HepG2 (cell line): Measurements from ENCODE around the gene ANKRD40. TPM values are rescaled to one million over a fixed set of nuclear protein-coding genes. Genes with fewer than 3 reads are reported as not detected.

ENCODE experiments used
- HOXD1 ChIP-seq: sonication (generic); formaldehyde crosslinking; IDR thresholded peaks from 2 replicates; pipeline ENCODE4 v1.5.0; 2020; ENCODE audit warnings: missing genetic modification reagents
- KAT2B ChIP-seq: fragments of 150-350 bp; IDR thresholded peaks from 2 replicates; pipeline ENCODE4 v1.6.1; 2014; ENCODE audit warnings: low read depth, low read length, borderline replicate concordance
- ZNF264 ChIP-seq: sonication (generic); formaldehyde crosslinking; IDR thresholded peaks from 2 replicates; pipeline ENCODE4 v1.4.0; 2020; ENCODE audit warnings: missing genetic modification reagents
- polyA plus RNA-seq, 8 experiments: library from polyadenylated mRNA; depleted of rRNA in 3 of 8; stranded (reverse) in 7 of 8; unstranded in 1 of 8; fragments of >200 nt; fragmentation: Illumina TruSeq in 4 of 8; extraction: Trizol in 4 of 8; gene quantifications; 2 replicates each; pipeline versions ENCODE4 v1.2.1 to v1.2.3, GENCODE V29; 2011 to 2016; ENCODE audit warnings: low read depth in 4 of 8, missing spikeins in 1 of 8, mixed read lengths in 1 of 8; ENCODE audit not compliant: insufficient read depth in 1 of 8
- total RNA-seq, 5 experiments: library from RNA; depleted of rRNA; stranded (reverse); fragments of >200 nt; fragmentation: Illumina TruSeq; extraction: Trizol; gene quantifications; 2 replicates each; pipeline ENCODE4 v1.2.3, GENCODE V29; 2016; ENCODE audit warnings: low read depth in 1 of 5
- TF ChIP-seq, protein P1 (sequence below), 2 experiments: IDR thresholded peaks; 2 replicates each; pipeline ENCODE4 v1.6.1; 2011 to 2012; ENCODE audit warnings: low read length in 2 of 2, borderline replicate concordance in 1 of 2, low read depth in 1 of 2, mild to moderate bottlenecking in 1 of 2, moderate library complexity in 1 of 2
- TF ChIP-seq, protein P2 (sequence below): sonication (generic); formaldehyde crosslinking; IDR thresholded peaks from 2 replicates; pipeline ENCODE4 v1.4.0; 2020; ENCODE audit warnings: missing genetic modification reagents
- TF ChIP-seq, protein P3 (sequence below): sonication (generic); formaldehyde crosslinking; IDR thresholded peaks from 2 replicates; pipeline ENCODE4; 2020; ENCODE audit warnings: missing genetic modification reagents, mild to moderate bottlenecking, borderline replicate concordance
- TF ChIP-seq, protein P4 (sequence below): sonication (generic); formaldehyde crosslinking; IDR thresholded peaks from 2 replicates; pipeline ENCODE4 v1.5.0; 2020; ENCODE audit warnings: mild to moderate bottlenecking, missing genetic modification reagents
- TF ChIP-seq, protein P5 (sequence below): sonication (generic); formaldehyde crosslinking; IDR thresholded peaks from 2 replicates; pipeline ENCODE4 v1.4.0; 2020; ENCODE audit warnings: missing genetic modification reagents

ANKRD40 gene
- total and polyA plus RNA-seq, 2 of the 13 experiments (the other 11 are each of a cell fraction or from before 2014, with no cell fraction given), result 35.0 to 46.4 TPM

DNA sequence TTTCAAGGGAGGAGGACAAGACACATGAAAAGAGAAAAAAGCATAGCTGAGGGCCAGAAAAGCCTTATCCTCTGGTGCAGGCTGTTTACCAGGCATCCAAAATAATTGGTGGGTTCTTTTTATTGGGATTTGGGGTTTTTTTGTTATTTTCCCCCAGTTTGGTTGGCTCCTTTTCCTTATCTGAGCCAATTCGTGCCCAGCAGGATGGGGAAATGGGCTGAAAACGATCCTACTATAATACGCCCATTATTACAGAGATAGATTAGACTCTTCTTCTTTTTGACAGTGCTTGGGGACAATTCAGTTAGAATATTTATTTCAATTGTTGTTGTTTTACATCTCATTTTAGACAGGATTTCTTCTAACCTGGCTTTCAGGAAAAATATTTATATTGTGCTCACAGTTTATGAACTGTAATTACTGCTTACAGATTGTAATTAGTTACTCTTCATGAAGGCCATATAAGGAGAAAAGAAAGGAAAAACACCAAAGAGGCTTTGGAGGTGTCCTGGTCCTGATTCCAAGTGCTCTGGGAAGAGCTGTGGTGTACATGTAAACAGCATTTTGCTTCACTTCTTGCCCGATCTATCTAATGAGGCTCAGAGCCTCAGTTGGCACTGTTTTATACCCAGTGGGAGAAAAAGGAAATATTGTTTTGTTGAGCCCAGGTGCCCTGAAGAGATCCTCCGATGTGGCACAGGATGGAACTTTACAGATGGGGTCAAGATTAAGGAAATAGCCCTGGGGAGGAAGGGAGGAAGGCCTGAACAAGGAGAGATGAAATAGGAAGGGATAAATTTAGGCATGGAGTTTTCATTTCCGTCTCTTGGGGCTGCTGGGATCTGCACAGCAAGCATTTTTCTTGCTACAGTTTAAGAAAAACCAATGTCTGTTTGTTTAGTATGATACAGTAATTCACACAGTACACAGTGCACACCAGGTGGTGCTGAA is 611 bp upstream of the ANKRD40 start (continued):
- TF ChIP-seq, protein P1, sequence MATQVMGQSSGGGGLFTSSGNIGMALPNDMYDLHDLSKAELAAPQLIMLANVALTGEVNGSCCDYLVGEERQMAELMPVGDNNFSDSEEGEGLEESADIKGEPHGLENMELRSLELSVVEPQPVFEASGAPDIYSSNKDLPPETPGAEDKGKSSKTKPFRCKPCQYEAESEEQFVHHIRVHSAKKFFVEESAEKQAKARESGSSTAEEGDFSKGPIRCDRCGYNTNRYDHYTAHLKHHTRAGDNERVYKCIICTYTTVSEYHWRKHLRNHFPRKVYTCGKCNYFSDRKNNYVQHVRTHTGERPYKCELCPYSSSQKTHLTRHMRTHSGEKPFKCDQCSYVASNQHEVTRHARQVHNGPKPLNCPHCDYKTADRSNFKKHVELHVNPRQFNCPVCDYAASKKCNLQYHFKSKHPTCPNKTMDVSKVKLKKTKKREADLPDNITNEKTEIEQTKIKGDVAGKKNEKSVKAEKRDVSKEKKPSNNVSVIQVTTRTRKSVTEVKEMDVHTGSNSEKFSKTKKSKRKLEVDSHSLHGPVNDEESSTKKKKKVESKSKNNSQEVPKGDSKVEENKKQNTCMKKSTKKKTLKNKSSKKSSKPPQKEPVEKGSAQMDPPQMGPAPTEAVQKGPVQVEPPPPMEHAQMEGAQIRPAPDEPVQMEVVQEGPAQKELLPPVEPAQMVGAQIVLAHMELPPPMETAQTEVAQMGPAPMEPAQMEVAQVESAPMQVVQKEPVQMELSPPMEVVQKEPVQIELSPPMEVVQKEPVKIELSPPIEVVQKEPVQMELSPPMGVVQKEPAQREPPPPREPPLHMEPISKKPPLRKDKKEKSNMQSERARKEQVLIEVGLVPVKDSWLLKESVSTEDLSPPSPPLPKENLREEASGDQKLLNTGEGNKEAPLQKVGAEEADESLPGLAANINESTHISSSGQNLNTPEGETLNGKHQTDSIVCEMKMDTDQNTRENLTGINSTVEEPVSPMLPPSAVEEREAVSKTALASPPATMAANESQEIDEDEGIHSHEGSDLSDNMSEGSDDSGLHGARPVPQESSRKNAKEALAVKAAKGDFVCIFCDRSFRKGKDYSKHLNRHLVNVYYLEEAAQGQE (IDR thresholded peaks at IDR 0.05; ENCODE audit: borderline replicate concordance in 1 of 2, low read depth in 1 of 2, low read length in 2 of 2), result 0 out of 4 replicates have a peak, but pooled peaks of 1 of the 2 experiments have one; percentile 0
- TF ChIP-seq, protein P2, sequence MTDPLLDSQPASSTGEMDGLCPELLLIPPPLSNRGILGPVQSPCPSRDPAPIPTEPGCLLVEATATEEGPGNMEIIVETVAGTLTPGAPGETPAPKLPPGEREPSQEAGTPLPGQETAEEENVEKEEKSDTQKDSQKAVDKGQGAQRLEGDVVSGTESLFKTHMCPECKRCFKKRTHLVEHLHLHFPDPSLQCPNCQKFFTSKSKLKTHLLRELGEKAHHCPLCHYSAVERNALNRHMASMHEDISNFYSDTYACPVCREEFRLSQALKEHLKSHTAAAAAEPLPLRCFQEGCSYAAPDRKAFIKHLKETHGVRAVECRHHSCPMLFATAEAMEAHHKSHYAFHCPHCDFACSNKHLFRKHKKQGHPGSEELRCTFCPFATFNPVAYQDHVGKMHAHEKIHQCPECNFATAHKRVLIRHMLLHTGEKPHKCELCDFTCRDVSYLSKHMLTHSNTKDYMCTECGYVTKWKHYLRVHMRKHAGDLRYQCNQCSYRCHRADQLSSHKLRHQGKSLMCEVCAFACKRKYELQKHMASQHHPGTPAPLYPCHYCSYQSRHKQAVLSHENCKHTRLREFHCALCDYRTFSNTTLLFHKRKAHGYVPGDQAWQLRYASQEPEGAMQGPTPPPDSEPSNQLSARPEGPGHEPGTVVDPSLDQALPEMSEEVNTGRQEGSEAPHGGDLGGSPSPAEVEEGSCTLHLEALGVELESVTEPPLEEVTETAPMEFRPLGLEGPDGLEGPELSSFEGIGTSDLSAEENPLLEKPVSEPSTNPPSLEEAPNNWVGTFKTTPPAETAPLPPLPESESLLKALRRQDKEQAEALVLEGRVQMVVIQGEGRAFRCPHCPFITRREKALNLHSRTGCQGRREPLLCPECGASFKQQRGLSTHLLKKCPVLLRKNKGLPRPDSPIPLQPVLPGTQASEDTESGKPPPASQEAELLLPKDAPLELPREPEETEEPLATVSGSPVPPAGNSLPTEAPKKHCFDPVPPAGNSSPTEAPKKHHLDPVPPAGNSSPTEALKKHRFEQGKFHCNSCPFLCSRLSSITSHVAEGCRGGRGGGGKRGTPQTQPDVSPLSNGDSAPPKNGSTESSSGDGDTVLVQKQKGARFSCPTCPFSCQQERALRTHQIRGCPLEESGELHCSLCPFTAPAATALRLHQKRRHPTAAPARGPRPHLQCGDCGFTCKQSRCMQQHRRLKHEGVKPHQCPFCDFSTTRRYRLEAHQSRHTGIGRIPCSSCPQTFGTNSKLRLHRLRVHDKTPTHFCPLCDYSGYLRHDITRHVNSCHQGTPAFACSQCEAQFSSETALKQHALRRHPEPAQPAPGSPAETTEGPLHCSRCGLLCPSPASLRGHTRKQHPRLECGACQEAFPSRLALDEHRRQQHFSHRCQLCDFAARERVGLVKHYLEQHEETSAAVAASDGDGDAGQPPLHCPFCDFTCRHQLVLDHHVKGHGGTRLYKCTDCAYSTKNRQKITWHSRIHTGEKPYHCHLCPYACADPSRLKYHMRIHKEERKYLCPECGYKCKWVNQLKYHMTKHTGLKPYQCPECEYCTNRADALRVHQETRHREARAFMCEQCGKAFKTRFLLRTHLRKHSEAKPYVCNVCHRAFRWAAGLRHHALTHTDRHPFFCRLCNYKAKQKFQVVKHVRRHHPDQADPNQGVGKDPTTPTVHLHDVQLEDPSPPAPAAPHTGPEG (CRISPR knock-in tag), result 0 out of 2 replicates have a peak, but pooled peaks have one; percentile 14
- TF ChIP-seq KAT2B (no peak), HOXD1 (CRISPR knock-in tag) (no peak), ZNF264 (peak; percentile 58; the same call in 1 of the 2 replicates)
- TF ChIP-seq, protein P3, sequence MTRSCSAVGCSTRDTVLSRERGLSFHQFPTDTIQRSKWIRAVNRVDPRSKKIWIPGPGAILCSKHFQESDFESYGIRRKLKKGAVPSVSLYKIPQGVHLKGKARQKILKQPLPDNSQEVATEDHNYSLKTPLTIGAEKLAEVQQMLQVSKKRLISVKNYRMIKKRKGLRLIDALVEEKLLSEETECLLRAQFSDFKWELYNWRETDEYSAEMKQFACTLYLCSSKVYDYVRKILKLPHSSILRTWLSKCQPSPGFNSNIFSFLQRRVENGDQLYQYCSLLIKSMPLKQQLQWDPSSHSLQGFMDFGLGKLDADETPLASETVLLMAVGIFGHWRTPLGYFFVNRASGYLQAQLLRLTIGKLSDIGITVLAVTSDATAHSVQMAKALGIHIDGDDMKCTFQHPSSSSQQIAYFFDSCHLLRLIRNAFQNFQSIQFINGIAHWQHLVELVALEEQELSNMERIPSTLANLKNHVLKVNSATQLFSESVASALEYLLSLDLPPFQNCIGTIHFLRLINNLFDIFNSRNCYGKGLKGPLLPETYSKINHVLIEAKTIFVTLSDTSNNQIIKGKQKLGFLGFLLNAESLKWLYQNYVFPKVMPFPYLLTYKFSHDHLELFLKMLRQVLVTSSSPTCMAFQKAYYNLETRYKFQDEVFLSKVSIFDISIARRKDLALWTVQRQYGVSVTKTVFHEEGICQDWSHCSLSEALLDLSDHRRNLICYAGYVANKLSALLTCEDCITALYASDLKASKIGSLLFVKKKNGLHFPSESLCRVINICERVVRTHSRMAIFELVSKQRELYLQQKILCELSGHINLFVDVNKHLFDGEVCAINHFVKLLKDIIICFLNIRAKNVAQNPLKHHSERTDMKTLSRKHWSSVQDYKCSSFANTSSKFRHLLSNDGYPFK (CRISPR knock-in tag), result no peak
- TF ChIP-seq, protein P4, sequence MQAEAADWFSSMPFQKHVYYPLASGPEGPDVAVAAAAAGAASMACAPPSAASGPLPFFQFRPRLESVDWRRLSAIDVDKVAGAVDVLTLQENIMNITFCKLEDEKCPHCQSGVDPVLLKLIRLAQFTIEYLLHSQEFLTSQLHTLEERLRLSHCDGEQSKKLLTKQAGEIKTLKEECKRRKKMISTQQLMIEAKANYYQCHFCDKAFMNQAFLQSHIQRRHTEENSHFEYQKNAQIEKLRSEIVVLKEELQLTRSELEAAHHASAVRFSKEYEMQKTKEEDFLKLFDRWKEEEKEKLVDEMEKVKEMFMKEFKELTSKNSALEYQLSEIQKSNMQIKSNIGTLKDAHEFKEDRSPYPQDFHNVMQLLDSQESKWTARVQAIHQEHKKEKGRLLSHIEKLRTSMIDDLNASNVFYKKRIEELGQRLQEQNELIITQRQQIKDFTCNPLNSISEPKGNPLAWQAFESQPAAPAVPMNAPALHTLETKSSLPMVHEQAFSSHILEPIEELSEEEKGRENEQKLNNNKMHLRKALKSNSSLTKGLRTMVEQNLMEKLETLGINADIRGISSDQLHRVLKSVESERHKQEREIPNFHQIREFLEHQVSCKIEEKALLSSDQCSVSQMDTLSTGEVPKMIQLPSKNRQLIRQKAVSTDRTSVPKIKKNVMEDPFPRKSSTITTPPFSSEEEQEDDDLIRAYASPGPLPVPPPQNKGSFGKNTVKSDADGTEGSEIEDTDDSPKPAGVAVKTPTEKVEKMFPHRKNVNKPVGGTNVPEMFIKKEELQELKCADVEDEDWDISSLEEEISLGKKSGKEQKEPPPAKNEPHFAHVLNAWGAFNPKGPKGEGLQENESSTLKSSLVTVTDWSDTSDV (CRISPR knock-in tag), result no peak
- TF ChIP-seq, protein P5, sequence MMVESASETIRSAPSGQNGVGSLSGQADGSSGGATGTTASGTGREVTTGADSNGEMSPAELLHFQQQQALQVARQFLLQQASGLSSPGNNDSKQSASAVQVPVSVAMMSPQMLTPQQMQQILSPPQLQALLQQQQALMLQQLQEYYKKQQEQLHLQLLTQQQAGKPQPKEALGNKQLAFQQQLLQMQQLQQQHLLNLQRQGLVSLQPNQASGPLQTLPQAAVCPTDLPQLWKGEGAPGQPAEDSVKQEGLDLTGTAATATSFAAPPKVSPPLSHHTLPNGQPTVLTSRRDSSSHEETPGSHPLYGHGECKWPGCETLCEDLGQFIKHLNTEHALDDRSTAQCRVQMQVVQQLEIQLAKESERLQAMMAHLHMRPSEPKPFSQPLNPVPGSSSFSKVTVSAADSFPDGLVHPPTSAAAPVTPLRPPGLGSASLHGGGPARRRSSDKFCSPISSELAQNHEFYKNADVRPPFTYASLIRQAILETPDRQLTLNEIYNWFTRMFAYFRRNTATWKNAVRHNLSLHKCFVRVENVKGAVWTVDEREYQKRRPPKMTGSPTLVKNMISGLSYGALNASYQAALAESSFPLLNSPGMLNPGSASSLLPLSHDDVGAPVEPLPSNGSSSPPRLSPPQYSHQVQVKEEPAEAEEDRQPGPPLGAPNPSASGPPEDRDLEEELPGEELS (CRISPR knock-in tag), result peak; percentile 24; the same call in 1 of the 2 replicates
